Activated CD8-positive, alpha-beta T cell treated with anti-CD3 and anti-CD28 coated beads for 36 hours (primary cell): Measurements from ENCODE around the gene KIF26A. TPM values are rescaled to one million over a fixed set of nuclear protein-coding genes. Genes with fewer than 3 reads are reported as not detected.

Experiments used
- ATAC-seq: fragments of 200-7000 bp; cut with Tn5 transposase; one replicate; pipeline ENCODE4 v1.10.0; 2021; ENCODE audit warnings: mild to moderate bottlenecking, moderate library complexity
- CTCF ChIA-PET: fragments of 350-600 bp; sonication (Branson Sonifier 250); formaldehyde crosslinking; loops from one replicate; lab custom pipeline; 2021; ENCODE audit warnings: antibody characterized with exemption; lab: Charles Lee
- POLR2A ChIA-PET: fragments of 350-600 bp; sonication (Branson Sonifier 250); formaldehyde crosslinking; loops from one replicate; lab custom pipeline; 2021; ENCODE audit warnings: antibody characterized with exemption; lab: Charles Lee
- DNase-seq: peaks from one replicate; pipeline ENCODE4 v3.0.0-alpha.2; 2020
- H3K27ac Mint-ChIP-seq: one replicate; pipeline ENCODE4 v1.8.0; 2021; ENCODE audit warnings: mild to moderate bottlenecking, mixed read lengths
- H3K27me3 Mint-ChIP-seq: one replicate; pipeline ENCODE4 v1.8.0; 2021; ENCODE audit warnings: mixed read lengths
- H3K36me3 Mint-ChIP-seq: one replicate; pipeline ENCODE4 v1.8.0; 2021; ENCODE audit warnings: low read depth, mixed read lengths
- H3K4me1 Mint-ChIP-seq: one replicate; pipeline ENCODE4 v1.8.0; 2021; ENCODE audit warnings: low read depth, mixed read lengths
- H3K4me3 Mint-ChIP-seq: one replicate; pipeline ENCODE4 v1.8.0; 2021; ENCODE audit warnings: mild to moderate bottlenecking, moderate library complexity, mixed read lengths
- H3K9me3 Mint-ChIP-seq: one replicate; pipeline ENCODE4 v1.8.0; 2021; ENCODE audit warnings: mixed read lengths
- intact Hi-C: fragments of 100-400 bp; cut with micrococcal nuclease; formaldehyde crosslinking; loops from one replicate; pipeline ENCODE4 v1.10.0; 2022
- total RNA-seq, 2 experiments: library from RNA; stranded (reverse); gene quantifications; one replicate each; pipeline ENCODE4 v1.2.3, GENCODE V29; 2021
- TF ChIP-seq, protein P1 (sequence below): fragments of 200-600 bp; IDR thresholded peaks from one replicate; pipeline ENCODE4 v1.8.0; 2022; ENCODE audit warnings: antibody characterized with exemption, mild to moderate bottlenecking

Gene KIF26A
- total RNA-seq, 2 experiments from 2014 or later, result 0.59 to 0.65 TPM

DNA sequence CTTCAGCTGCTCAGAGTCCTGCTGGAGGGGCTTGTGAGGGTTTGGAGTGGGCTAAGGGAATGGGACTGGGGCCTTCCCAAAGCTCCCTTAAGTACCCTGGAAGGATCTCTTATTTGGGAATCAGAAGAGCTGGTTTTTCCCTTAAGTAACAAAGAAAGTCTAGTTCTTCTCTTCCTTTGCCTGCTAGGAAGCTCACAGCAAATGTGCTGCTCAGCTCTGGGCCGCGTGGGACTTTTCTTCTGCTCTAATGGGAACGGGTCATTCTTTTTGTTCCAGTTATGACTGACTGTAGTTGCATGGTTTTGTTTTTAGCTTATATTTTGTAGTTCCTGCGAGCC, 6.0 kb downstream of the KIF26A start:
- peaks cover under 1% of the 10 kb centered on the region for H3K27me3 Mint-ChIP-seq
- CTCF ChIA-PET, result interaction anchor here (1.3 kb wide), 1 partner anchor 420 kb away, joined by 4 read pairs; no protein-coding TSS in a partner anchor
- TF ChIP-seq, protein P1, sequence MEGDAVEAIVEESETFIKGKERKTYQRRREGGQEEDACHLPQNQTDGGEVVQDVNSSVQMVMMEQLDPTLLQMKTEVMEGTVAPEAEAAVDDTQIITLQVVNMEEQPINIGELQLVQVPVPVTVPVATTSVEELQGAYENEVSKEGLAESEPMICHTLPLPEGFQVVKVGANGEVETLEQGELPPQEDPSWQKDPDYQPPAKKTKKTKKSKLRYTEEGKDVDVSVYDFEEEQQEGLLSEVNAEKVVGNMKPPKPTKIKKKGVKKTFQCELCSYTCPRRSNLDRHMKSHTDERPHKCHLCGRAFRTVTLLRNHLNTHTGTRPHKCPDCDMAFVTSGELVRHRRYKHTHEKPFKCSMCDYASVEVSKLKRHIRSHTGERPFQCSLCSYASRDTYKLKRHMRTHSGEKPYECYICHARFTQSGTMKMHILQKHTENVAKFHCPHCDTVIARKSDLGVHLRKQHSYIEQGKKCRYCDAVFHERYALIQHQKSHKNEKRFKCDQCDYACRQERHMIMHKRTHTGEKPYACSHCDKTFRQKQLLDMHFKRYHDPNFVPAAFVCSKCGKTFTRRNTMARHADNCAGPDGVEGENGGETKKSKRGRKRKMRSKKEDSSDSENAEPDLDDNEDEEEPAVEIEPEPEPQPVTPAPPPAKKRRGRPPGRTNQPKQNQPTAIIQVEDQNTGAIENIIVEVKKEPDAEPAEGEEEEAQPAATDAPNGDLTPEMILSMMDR, result no peak

DNA sequence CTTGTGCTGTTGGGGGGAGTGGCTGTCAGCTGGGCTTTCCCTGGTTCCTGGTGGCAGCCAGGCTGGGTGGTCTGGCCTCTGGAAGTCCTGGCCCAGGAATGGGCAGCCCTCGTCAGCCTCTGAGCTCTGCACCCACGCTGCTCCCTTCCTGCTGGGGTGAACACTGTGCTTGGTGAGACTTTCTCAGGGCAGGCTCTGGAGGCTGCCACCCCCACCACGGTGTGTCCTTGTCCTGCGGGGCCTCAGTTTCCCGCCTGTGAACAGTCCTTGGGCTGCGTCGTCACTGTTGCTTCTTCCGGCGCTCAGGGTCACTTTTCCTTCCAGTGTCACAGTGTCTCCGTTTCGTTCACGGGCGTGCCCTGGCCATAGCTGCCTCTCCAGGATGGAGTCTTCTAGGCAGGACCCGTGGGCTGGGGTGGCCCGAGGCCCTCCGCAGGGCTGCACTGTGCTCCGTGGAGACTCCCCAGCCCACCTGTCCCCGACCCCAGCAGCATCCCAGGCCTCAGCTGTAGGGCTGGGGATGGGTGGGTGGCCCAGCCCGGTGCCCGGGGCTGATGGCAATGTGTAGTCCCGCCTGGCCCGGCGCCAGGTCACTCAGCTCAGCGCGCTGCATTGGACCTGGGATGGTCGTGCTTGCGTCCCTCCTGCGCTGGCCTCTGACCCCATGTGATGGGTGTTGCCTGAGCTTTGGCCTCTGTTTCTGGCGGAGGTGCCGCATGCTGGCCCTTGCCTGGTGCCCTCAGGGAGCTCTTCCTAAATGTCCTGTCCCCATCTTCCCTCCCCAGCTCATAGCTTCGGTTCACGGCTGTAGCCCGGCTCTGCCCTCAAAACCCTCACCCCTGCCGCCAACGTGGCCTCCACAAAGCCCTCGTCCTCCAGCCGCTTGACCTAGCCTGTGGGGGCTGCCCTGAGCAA, 6.8 kb downstream of the KIF26A start:
- Mint-ChIP-seq H3K27ac (no peak overlapping the region), H3K36me3 (no peaks in the 10 kb centered on the region), H3K27me3 (no peaks in the 10 kb centered on the region), H3K4me1 (no peaks in the 10 kb centered on the region), H3K4me3 (no peak overlapping the region), H3K9me3 (no peaks in the 10 kb centered on the region)
- ATAC-seq, result no peak
- CTCF ChIA-PET, result no interaction called here
- POLR2A ChIA-PET, result interaction anchor here (0.6 kb wide), 2 partner anchors 489 to 764 kb away, joined by 3 to 4 read pairs; no protein-coding TSS in a partner anchor
- intact Hi-C loops, result loop anchor here (10.0 kb wide), 1 partner anchor 420 kb away; no protein-coding TSS in a partner anchor
- TF ChIP-seq, protein P1, result no peak
- DNase-seq, result no peak

More for the DNA sequence above, 6.0 kb downstream of the KIF26A start:
- Mint-ChIP-seq H3K4me1 (no peaks in the 10 kb centered on the region), H3K4me3 (no peak overlapping the region), H3K27ac (no peak overlapping the region), H3K36me3 (no peaks in the 10 kb centered on the region), H3K9me3 (no peaks in the 10 kb centered on the region)
- POLR2A ChIA-PET, result no interaction called here
- intact Hi-C loops, result loop anchor here (10.0 kb wide), 1 partner anchor 420 kb away; no protein-coding TSS in a partner anchor
- ATAC-seq, result no peak
- no peak for DNase-seq

DNA sequence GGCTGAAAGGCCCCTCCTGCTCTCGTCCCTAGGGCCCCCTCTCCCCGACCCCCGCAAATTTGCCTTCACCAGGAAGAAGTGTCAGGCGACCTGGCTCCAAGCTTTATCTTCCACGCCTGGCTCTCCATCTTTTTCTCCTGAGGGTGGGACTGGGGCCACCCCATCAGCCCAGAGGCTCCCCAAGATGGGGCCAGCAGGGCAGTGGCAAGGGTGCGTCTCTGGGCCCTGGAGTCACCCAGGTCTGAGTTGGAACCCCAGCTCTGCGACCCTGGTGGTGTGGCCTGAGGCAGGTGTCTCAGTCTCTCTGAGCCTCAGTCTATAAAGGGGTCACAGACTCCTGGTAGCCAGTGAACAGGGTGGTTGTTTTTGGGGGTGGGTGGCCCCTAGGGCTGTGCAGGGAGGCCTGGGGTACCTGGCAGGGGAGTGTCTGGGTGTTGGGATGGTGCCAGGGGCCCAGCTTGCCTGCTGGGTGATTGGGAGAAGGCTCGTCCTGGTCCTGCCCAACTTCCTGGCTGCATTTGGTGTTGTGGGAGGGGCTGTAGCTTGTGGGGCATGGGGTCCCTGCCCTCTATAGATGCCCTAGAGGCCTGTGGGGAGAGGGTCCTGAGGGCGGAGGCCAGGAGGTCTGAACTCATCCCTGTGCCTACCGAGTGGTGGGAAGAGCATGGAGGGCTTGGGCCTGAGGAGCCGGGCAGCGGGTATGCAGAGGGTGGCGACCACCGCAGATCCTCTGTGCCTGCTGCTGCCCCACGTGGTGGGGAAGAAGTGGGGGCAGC, 7.6 kb downstream of the KIF26A start:
- Mint-ChIP-seq H3K27ac (no peak overlapping the region), H3K27me3 (no peaks in the 10 kb centered on the region), H3K4me1 (no peaks in the 10 kb centered on the region), H3K36me3 (no peaks in the 10 kb centered on the region), H3K4me3 (no peak overlapping the region), H3K9me3 (no peaks in the 10 kb centered on the region)
- ChIA-PET CTCF (no interaction called here), POLR2A (no interaction called here)
- ATAC-seq, result no peak
- DNase-seq, result no peak
- intact Hi-C loops, result loop anchor here (10.0 kb wide), 1 partner anchor 419 kb away; no protein-coding TSS in a partner anchor
- TF ChIP-seq, protein P1, result no peak

GRCh38 chr14:104146651-104147345, 8.4 kb downstream of the KIF26A start:
- ChIA-PET POLR2A (no interaction called here), CTCF (no interaction called here)
- Mint-ChIP-seq H3K4me1 (no peaks in the 10 kb centered on the region), H3K27ac (no peak overlapping the region), H3K4me3 (no peak overlapping the region), H3K9me3 (no peaks in the 10 kb centered on the region), H3K36me3 (no peaks in the 10 kb centered on the region), H3K27me3 (no peaks in the 10 kb centered on the region)
- no peak for ATAC-seq
- intact Hi-C loops, result loop anchor here (10.0 kb wide), 1 partner anchor 418 kb away; no protein-coding TSS in a partner anchor
- no peak for DNase-seq
- TF ChIP-seq, protein P1, result no peak
